Measurements from ENCODE around the gene FMNL2. TPM values are rescaled to one million over a fixed set of nuclear protein-coding genes. Genes with fewer than 3 reads are reported as not detected.
"Not testable (repeated sequence)": the region's sequence is repeated elsewhere in the genome, so short reads cannot be mapped to it uniquely, and the experiment has no call there.

FMNL2 gene
- total RNA-seq, 1 donor from 2014 or later, result 108 TPM

DNA sequence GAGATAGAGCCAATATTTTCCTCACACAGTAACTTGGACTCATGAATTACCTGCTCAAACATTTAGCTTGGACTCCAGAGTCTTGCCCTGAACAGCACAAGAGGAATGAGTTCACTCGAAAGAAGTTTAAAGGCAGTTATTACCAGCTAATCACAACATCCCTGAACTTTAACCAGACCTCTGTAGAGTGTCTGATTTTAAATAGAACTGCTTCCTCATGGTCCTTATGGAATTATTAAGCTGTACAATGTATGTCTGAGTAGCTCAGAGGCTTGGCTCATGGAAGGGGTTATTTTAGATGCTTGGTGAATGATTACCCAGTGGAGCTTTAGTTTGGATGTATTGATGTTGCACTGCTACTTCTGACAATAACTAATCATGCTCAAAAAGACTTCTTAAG is 183.1 kb downstream of the FMNL2 start:
- TF ChIP-seq, protein P1, sequence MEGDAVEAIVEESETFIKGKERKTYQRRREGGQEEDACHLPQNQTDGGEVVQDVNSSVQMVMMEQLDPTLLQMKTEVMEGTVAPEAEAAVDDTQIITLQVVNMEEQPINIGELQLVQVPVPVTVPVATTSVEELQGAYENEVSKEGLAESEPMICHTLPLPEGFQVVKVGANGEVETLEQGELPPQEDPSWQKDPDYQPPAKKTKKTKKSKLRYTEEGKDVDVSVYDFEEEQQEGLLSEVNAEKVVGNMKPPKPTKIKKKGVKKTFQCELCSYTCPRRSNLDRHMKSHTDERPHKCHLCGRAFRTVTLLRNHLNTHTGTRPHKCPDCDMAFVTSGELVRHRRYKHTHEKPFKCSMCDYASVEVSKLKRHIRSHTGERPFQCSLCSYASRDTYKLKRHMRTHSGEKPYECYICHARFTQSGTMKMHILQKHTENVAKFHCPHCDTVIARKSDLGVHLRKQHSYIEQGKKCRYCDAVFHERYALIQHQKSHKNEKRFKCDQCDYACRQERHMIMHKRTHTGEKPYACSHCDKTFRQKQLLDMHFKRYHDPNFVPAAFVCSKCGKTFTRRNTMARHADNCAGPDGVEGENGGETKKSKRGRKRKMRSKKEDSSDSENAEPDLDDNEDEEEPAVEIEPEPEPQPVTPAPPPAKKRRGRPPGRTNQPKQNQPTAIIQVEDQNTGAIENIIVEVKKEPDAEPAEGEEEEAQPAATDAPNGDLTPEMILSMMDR (IDR thresholded peaks at IDR 0.05; ENCODE audit: unreplicated experiment), result no peak
- H3K9me3 Mint-ChIP-seq (ENCODE audit: low read depth), result peaks cover 3% of the 10 kb centered on the region
- no peak for DNase-seq (ENCODE audit: low spot score, unreplicated experiment)
- H3K4me1 Mint-ChIP-seq (ENCODE audit: low read depth), result peaks cover 52% of the 10 kb centered on the region
- peak overlapping the region; percentile 6 for H3K27ac Mint-ChIP-seq
- H3K27me3 Mint-ChIP-seq, result no peaks in the 10 kb centered on the region
- H3K36me3 Mint-ChIP-seq (ENCODE audit: insufficient read depth), result peaks cover 5% of the 10 kb centered on the region
- peak overlapping the region; percentile 40 for H3K4me3 Mint-ChIP-seq (ENCODE audit: low read depth)

DNA sequence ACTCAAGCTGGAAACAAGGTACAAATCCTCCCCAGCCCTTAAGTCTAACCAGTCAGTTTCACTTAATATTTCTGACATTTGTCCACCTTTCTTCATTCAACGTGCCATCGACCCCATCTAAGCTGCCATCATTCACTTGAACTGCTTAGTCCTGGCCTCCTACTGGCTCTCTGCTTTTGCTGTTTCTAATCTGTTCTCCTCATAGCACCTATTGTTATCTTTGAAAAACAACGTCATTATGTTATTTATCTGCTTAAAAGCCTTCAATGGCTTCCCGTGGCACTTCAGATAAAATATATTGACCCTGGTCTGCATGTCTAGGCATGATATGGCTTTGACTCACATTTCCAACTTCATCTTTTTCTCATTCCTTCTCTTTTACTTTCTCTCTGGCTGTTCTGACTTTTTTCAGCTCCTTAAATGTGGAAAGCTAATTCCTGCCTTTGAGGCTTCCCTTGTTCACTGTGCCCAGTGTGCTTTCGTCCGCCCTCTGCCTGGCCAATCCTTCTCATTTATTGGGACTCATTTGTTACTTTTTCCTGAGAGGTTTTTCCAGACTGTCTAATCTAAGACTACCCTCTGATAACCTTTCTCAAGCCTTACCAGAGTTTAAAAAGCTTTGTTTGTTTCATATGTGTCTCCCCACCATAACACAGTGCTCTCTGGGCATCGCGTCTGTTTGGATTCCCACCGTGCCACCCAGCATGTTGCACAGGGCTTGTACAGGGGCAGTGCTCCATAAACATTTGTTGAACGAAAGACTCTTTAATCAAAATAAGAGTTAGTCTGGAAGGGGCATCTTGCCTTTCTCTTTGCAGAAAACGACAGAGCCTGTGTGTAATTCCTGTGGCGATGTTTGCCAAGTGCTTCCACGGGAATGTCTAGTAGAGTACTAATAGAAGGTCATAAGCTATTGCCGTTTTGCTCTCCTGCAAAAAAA is 183.9 kb downstream of the FMNL2 start:
- H3K27me3 Mint-ChIP-seq, result no peaks in the 10 kb centered on the region
- peaks cover 7% of the 10 kb centered on the region for H3K36me3 Mint-ChIP-seq (ENCODE audit: insufficient read depth)
- H3K9me3 Mint-ChIP-seq (ENCODE audit: low read depth), result peaks cover 3% of the 10 kb centered on the region
- peak overlapping the region; percentile 40 for H3K4me3 Mint-ChIP-seq (ENCODE audit: low read depth)
- no peak for DNase-seq (ENCODE audit: low spot score, unreplicated experiment)
- TF ChIP-seq, protein P1 (IDR thresholded peaks at IDR 0.05; ENCODE audit: unreplicated experiment), result no peak
- H3K4me1 Mint-ChIP-seq (ENCODE audit: low read depth), result peaks cover 53% of the 10 kb centered on the region
- peak overlapping the region; percentile 91 for H3K27ac Mint-ChIP-seq

DNA sequence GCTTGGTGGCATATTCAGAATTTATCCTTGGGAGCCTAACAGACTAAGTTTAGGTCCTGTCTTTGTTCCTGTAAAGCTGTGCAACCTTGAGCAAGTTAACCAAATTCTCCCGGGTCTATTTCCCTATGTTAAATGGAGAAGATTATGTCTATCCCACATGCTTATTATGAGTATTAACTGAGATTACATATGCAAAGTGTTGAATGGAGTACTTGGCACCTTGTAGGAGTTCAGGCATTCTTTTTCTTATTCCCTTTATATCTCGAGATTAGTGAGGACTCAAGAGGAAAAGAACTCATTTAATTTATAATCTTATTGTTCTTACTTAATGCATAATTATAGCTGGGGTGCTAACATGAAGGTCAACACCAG is 184.6 kb downstream of the FMNL2 start:
- Mint-ChIP-seq H3K9me3 (ENCODE audit: low read depth) (peaks cover 3% of the 10 kb centered on the region), H3K27ac (peak overlapping the region; percentile 91), H3K27me3 (no peaks in the 10 kb centered on the region), H3K4me3 (ENCODE audit: low read depth) (no peak overlapping the region), H3K4me1 (ENCODE audit: low read depth) (peaks cover 53% of the 10 kb centered on the region), H3K36me3 (ENCODE audit: insufficient read depth) (peaks cover 7% of the 10 kb centered on the region)
- TF ChIP-seq, protein P1 (IDR thresholded peaks at IDR 0.05; ENCODE audit: unreplicated experiment), result no peak
- DNase-seq (ENCODE audit: low spot score, unreplicated experiment), result no peak

DNA sequence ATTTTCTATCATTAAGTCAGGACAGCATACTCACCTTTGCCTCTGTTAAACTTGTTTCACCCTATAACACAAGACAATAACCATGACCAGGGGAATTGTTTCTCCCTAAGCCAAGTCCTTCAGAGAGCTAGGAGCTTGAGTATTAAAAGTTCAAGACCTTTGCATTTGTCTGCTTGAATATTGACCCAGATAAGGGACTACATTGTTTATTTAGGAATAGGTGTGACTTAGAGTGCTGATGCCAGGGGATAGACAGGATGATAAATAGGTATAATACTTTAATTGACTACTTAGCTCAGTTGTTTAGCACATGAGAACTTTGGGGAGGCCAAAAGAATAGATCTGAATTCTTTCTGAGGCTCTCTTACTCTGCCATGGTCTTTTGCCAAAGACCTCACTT is 185.8 kb downstream of the FMNL2 start:
- no peak for DNase-seq (ENCODE audit: low spot score, unreplicated experiment)
- Mint-ChIP-seq H3K27ac (no peak overlapping the region), H3K36me3 (ENCODE audit: insufficient read depth) (peaks cover 7% of the 10 kb centered on the region), H3K9me3 (ENCODE audit: low read depth) (peaks cover 3% of the 10 kb centered on the region), H3K4me3 (ENCODE audit: low read depth) (no peak overlapping the region), H3K27me3 (no peaks in the 10 kb centered on the region), H3K4me1 (ENCODE audit: low read depth) (peaks cover 57% of the 10 kb centered on the region)
- TF ChIP-seq, protein P1 (IDR thresholded peaks at IDR 0.05; ENCODE audit: unreplicated experiment), result no peak

DNA sequence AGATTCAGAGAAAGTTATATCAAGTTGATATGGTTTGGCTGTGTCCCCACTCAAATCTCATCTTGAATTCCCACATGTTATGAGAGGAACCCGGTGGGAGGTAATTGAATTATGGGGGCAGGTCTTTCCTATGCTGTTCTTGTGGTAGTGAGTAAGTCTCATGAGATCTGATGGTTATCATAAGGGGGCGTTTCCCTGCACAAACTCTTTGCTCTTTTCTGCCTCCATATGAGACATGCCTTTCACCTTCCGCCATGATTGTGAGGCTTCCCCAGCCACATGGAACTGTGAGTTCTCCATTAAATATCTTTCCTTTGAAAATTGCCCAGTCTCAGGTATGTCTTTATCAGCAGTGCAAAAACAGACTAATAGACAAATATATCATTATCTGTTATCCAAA is 187.5 kb downstream of the FMNL2 start:
- peaks cover 55% of the 10 kb centered on the region for H3K4me1 Mint-ChIP-seq (ENCODE audit: low read depth)
- DNase-seq (ENCODE audit: low spot score, unreplicated experiment); H3K36me3 Mint-ChIP-seq (ENCODE audit: insufficient read depth); H3K9me3 Mint-ChIP-seq (ENCODE audit: low read depth); H3K27me3 Mint-ChIP-seq; H3K27ac Mint-ChIP-seq; H3K4me3 Mint-ChIP-seq (ENCODE audit: low read depth): not testable (repeated sequence)

DNA sequence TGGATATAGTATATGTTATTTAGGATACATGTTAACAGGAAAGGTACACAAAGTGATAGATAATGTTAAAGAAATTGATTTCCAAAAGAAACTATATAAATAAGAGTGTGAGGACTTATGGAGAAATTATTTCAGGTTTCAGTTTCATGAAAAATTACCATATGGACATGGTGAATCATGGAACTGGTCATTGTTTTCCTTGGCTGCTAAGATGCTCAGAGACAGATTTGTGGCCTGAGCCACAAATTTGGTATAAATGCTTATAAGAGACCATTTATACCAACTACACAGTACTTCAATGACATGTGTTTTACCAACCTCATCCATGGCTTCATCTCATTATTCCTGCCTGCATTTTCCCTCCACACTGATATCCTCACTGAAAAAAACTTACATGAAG is 188.1 kb downstream of the FMNL2 start:
- TF ChIP-seq, protein P1 (IDR thresholded peaks at IDR 0.05; ENCODE audit: unreplicated experiment), result no peak
- no peak for DNase-seq (ENCODE audit: low spot score, unreplicated experiment)
- Mint-ChIP-seq H3K27me3 (no peaks in the 10 kb centered on the region), H3K27ac (no peak overlapping the region), H3K36me3 (ENCODE audit: insufficient read depth) (peaks cover 7% of the 10 kb centered on the region), H3K4me3 (ENCODE audit: low read depth) (no peak overlapping the region), H3K9me3 (ENCODE audit: low read depth) (peaks cover 3% of the 10 kb centered on the region), H3K4me1 (ENCODE audit: low read depth) (peaks cover 48% of the 10 kb centered on the region)
